Ovary (tissue), 3 donors: ENCODE data around the gene USP10.

Experiments used
- EP300 ChIP-seq: sonication (generic); formaldehyde crosslinking; IDR thresholded peaks from one replicate; pipeline ENCODE4 v1.6.1; 2017; ENCODE audit warnings: antibody characterized with exemption
- POLR2A ChIP-seq: fragments of 450-650 bp; IDR thresholded peaks from one replicate; pipeline ENCODE4 v1.6.1; 2017; ENCODE audit warnings: antibody characterized with exemption, mild to moderate bottlenecking, moderate library complexity
- TF ChIP-seq, protein P1 (sequence below), 3 donors: fragments of 450-650 bp in 2 of 3; fragments of 200-600 bp in 1 of 3; IDR thresholded peaks; one replicate each; pipeline versions ENCODE4 v1.5.1 to v1.8.0; 2016 to 2022; ENCODE audit warnings: antibody characterized with exemption in 3 of 3, mild to moderate bottlenecking in 1 of 3
- donor health status: DM: no; HTN: no; CAD: no.

DNA sequence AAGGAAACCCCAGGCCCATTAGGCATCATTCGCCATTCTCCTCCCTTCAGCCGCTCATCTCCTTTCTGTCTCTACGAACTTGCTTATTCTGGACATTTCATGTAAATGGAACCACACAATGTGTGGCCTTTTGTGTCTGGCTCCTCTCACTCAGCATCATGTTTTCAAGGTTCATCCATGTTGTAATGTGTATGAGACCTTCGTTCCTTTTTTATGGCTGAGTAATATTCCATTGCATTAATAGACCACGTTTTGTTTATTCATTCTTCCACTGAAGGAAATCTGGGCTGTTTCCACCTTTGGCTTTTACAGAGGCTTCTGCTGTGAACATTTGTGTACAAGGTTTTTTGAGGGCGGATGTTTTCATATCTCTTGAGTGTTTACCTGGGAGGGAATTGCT lies 123.2 kb downstream of the USP10 start:
- TF ChIP-seq, protein P1, sequence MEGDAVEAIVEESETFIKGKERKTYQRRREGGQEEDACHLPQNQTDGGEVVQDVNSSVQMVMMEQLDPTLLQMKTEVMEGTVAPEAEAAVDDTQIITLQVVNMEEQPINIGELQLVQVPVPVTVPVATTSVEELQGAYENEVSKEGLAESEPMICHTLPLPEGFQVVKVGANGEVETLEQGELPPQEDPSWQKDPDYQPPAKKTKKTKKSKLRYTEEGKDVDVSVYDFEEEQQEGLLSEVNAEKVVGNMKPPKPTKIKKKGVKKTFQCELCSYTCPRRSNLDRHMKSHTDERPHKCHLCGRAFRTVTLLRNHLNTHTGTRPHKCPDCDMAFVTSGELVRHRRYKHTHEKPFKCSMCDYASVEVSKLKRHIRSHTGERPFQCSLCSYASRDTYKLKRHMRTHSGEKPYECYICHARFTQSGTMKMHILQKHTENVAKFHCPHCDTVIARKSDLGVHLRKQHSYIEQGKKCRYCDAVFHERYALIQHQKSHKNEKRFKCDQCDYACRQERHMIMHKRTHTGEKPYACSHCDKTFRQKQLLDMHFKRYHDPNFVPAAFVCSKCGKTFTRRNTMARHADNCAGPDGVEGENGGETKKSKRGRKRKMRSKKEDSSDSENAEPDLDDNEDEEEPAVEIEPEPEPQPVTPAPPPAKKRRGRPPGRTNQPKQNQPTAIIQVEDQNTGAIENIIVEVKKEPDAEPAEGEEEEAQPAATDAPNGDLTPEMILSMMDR (IDR thresholded peaks at IDR 0.05): no peak
- no peak for TF ChIP-seq POLR2A
- no peak for TF ChIP-seq EP300
